AG10803 (cell line): ENCODE measurements around the gene GPATCH4.
"Not testable (repeated sequence)": the region's sequence is repeated elsewhere in the genome, so short reads cannot be mapped to it uniquely, and the experiment has no call there.

Source experiments
- DNase-seq: peaks from one replicate; pipeline ENCODE4 v3.0.0; 2010; ENCODE audit warnings: low read depth
- H3K4me3 ChIP-seq: 2 replicates; pipeline ENCODE4 v1.5.1; 2011; ENCODE audit warnings: mild to moderate bottlenecking, low read length, control low read depth
- TF ChIP-seq, protein P1 (sequence below): conservative IDR thresholded peaks from 2 replicates; pipeline ENCODE4 v1.5.1; 2011; ENCODE audit warnings: mild to moderate bottlenecking, low read length, control low read depth, inconsistent platforms

GPATCH4 gene

DNA sequence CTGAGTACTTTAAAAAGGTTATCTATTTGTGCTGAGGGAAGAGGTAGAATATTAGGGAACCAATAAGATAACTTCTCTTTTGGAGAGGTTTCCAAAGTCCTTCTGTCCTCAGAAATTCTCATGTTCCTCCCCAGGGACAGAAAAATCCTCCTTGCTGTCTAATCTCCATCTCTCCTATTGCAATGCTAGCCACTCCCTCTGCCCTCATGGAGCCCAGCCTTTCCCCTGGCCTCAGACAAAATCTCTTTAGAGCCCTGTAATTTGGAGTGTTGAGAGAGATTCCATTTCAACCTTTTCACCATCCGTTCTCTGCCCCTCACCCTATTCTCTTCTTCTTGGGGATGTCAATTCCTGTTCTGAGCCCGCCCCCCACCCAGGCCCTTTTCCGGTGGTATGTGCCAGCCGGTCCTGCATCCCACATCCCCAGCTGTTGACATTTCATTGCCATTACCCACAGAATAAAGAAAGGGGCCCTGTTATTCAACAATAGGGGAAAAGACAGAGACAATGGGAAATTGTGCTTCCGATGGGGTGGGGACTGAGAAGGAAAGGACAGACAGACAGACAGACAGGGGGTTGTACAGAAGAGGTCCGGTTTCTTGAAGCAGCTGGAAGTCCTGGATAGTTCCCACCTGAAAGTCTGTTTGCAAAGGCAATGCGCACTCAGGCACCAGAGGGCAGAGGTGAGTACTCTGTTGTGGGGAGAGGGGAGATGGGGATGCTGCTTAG lies 17.7 kb upstream of the GPATCH4 start, which contains the start of gene HAPLN2:
Gene HAPLN2, plus strand, starts transcription at position 563 of the 729 bp plus-strand sequence. CDS start 4,076 bp downstream, outside the sequence.
- TF ChIP-seq, protein P1, sequence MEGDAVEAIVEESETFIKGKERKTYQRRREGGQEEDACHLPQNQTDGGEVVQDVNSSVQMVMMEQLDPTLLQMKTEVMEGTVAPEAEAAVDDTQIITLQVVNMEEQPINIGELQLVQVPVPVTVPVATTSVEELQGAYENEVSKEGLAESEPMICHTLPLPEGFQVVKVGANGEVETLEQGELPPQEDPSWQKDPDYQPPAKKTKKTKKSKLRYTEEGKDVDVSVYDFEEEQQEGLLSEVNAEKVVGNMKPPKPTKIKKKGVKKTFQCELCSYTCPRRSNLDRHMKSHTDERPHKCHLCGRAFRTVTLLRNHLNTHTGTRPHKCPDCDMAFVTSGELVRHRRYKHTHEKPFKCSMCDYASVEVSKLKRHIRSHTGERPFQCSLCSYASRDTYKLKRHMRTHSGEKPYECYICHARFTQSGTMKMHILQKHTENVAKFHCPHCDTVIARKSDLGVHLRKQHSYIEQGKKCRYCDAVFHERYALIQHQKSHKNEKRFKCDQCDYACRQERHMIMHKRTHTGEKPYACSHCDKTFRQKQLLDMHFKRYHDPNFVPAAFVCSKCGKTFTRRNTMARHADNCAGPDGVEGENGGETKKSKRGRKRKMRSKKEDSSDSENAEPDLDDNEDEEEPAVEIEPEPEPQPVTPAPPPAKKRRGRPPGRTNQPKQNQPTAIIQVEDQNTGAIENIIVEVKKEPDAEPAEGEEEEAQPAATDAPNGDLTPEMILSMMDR, result peak; percentile 45
- H3K4me3 ChIP-seq, result no peak within 1 kb of the TSS
- no peak for DNase-seq

DNA sequence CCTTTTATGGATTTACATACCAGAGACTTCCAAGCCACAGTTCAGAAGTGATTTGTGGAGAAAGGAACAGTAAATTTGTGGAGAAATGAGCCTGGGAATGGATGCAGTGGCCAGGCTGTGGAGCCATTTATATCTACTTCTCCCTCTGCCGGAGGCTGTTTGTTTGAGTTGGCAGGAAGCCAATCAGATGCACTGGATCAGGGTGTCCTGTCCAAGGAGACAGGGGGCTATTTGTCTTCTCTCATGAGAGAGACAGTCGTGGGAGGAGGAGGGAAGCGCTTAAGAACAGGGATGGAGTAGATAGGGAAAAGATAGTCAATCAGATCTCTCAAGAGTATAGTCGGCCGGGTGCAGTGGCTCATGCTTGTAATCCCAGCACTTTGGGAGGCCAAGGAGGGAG lies 15.2 kb upstream of the GPATCH4 start:
- no peak for DNase-seq
- TF ChIP-seq, protein P1, result 0 out of 2 replicates have a peak, but pooled peaks have one; percentile 9
- no peak overlapping the region for H3K4me3 ChIP-seq

DNA sequence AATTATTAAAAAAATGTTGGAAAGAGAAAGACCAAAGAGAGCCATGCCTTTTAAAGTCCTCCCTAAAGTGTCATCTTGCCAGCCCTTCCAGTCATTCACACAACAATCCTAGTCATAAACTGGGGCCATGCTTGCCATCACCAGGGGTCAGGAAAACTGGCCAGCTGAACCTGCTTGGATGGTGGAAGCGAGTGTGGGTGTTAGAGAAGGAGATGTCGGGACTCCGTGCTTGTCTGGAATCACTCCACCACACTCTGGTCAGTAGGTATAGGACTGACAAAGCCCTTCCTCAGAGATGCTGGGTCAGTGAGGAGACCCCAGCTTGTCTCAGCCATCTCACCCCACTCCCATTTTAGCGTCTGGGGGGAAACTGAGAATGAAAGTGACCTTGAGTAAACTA lies 14.7 kb upstream of the GPATCH4 start:
- no peak for DNase-seq
- H3K4me3 ChIP-seq, result no peak overlapping the region
- TF ChIP-seq, protein P1, result no peak

DNA sequence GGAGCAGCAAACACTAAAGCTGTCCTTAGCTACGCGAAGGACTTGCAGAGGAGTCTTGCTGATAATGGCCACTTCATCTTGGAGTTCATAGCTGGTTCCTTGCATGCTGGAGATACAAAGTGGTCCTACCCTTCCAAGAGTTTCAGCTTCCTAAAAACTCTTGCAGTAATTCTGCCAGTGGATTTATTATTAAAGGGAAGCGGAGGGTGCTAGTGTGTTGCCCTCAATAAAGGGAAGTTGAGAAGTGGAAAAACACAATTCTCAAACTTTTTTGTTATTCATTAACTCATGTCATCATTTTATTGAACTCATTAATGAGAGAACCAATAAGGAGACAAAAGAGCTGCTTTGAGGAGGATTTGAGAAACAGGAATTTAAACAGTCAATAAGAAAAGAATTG lies 11.4 kb upstream of the GPATCH4 start:
- H3K4me3 ChIP-seq, result no peak overlapping the region
- TF ChIP-seq, protein P1, result no peak
- no peak for DNase-seq

DNA sequence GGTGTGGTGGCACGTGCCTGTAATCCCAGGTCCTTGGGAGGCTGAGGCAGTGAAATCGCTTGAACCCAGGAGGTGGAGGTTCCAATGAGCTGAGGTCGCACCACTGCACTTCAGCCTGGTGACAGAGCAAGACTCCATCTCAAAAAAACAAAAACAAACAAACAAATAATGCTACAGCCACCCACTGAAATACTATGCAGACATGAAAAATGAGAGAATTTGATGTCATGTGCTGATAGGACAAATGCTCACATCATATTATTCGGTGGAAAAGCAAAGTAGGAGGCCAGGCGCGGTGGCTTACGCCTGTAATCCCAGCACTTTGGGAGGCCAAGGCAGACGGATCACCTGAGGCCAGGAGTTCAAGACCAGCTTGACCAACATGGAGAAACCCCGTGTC lies 8.8 kb upstream of the GPATCH4 start:
- H3K4me3 ChIP-seq, DNase-seq: not testable (repeated sequence)

DNA sequence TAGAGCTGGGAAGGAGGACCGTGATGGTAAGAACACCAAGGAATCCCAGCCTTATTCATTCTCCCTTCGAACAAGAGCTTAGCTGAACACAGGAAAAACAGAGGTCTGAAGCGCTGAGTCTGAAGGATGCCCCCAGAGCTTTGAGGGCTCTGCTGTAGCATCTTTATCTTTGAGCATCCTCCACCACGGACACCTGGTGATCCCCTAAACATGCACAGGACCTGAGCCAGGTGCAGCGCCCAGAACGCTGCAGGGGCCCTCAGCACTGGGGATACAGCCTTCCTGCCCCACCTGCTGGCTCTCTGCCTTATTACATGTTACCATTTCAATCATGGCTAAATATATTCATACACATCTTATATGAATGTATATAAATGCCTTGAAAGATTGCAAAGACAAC lies 7.7 kb upstream of the GPATCH4 start:
- TF ChIP-seq, protein P1, result peak; percentile 51
- no peak overlapping the region for H3K4me3 ChIP-seq
- DNase-seq, result no peak

DNA sequence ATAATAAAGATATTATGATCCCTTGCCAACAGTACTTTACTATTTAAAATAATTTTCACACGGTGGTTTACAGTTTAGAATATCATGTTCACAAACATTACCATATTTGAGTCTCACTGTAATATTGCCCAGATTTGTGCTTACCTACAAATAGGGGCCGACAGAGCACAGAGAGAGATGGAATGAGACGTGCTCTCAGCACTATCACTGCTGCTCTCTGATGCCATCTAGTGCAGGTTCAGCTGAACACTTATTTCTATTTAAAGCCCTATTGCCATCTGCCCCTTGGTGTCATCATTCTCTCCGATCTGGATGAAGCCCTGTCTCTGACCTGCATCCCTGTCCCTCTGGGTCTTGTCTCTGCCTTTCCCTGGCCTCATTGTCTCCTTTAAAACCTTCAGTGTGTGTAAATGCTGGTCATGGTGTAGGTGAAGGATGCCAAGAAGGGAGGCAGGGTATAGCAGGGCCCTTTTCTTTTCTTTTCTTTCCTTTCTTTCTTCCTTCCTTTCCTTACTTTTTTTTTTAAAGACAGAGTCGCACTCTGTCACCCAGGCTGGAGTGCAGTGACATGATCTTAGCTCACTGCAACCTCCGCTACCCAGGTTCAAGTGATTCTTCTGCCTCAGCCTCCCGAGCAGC lies 6.9 kb upstream of the GPATCH4 start:
- no peak overlapping the region for H3K4me3 ChIP-seq
- TF ChIP-seq, protein P1, result peak; percentile 93
- DNase-seq, result peak; percentile 76

DNA sequence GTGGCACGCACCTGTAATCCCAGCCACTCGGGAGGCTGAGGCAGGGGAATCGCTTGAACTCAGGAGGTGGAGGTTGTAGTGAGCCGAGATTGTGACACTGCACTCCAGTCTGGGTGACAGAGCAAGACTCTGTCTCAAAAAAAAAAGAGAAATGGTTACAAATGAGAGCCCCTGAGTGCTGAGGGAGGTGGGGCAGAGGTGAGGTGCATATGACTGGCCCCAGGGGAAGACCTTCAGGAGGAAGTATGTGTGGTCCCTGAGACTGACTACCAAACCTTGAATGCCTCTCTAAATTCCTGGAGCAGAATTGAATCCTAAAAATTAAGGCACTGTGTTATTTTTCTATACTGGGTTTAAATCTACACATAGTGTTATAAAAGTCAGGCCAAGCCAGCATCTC lies 6.1 kb upstream of the GPATCH4 start:
- not testable (repeated sequence) for H3K4me3 ChIP-seq, DNase-seq
